ENCODE measurements around the gene RTN4. TPM values are rescaled to one million over a fixed set of nuclear protein-coding genes. Genes with fewer than 3 reads are reported as not detected.

Gene RTN4
- polyA plus RNA-seq, 4 donors, result 98.1 to 291 (median 158) TPM

DNA sequence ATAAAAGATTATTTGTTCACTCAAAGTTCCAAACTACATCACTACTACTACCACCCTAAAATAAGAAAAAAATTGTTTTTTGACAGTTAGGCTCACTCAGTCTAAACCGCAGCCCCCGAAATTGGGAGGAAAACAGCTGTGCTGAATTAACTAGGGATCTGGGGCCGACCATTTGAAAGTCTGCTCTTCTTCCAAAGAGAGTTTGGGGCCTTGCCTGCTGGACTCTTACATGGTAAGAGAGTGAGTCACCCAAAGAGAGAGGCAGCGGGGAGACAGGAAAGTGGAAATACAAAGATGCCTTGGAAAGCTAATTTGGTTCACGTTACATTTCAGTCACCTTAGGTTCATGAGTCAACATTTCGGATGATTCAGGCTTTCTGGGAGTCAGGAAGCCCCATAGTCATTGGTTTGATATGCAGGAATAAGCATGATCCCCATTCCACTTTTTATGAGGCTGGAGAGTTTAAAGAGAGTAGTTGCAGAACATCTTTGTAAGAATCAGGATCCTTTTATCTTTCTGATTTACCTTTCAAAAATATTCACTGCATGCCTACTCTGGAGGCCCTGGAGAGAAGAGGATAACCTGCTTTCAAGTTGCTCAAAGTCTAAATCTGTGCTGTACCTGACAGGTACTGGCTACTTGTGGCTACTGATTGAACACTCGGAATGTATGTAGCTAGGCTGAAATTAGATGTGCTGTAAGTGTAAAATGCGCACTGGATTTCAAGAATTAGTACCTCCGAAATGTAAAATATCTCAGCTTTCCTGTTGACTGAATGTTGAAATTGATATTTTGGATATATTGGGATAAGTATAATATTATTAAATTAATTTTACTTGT lies 995 bp upstream of the RTN4 start:
- FAIRE-seq, result no peak
- WGBS, 3 donors, result 16 to 24% (median 20%) methylated on average over 9 of the region's 9 CpGs

DNA sequence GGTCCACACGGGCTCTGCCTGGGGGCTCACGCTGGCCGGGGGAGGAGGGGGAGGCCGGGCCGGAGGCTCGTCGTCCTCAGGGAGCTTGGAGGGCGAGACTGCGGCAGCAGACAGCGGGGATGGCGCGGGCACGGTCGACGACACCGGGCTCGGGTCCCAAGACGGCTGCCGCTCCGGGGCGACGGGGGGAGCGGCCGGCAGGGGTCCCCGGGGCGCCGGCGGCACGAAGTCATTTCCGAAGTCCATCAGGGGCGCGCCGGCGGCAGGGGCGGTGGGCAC lies 491 bp downstream of the RTN4 start:
- Histone ChIP-seq H3K27me3 (ENCODE audit: control insufficient read depth in 3 of 3, insufficient read depth in 3 of 3, low read length in 3 of 3) (no peaks in the 10 kb centered on the region), H3K27ac (ENCODE audit: low read depth in 1 of 3, low read length in 2 of 3) (peak overlapping the region; percentile 89 to 100 (median 99)), H3K4me3 (ENCODE audit: low read depth in 1 of 3, low read length in 3 of 3) (peak overlapping the region; percentile 89 to 93 (median 92)), H3K9me3 (ENCODE audit: control insufficient read depth in 2 of 2, insufficient read depth in 1 of 2, low read depth in 1 of 2, low read length in 1 of 2) (no peaks in the 10 kb centered on the region), H3K4me1 (ENCODE audit: control insufficient read depth in 3 of 3, insufficient read depth in 2 of 3, low read depth in 1 of 3, low read length in 2 of 3) (peaks cover 0 to 22% (median 18%) of the 10 kb centered on the region in 3 donors), H3K36me3 (ENCODE audit: control insufficient read depth in 3 of 3, insufficient read depth in 2 of 3, low read depth in 1 of 3, low read length in 3 of 3) (peaks cover 0 to 2% (median 0%) of the 10 kb centered on the region in 3 donors)
- FAIRE-seq (no peak), DNase-seq (no peak)
- 0 to 1% (median 0%) methylated on average over 16 to 35 of the region's 35 CpGs for WGBS, 3 donors

More for the DNA sequence above, 995 bp upstream of the RTN4 start:
- Histone ChIP-seq H3K4me1 (ENCODE audit: control insufficient read depth in 3 of 3, insufficient read depth in 2 of 3, low read depth in 1 of 3, low read length in 2 of 3) (peaks cover 0 to 22% (median 11%) of the 10 kb centered on the region in 3 donors), H3K27ac (ENCODE audit: low read depth in 1 of 3, low read length in 2 of 3) (peak overlapping the region; percentile 75 to 100 (median 81)), H3K27me3 (ENCODE audit: control insufficient read depth in 3 of 3, insufficient read depth in 3 of 3, low read length in 3 of 3) (no peaks in the 10 kb centered on the region), H3K4me3 (ENCODE audit: low read depth in 1 of 3, low read length in 3 of 3) (peak overlapping the region in 2 of 3 donors; percentile 75 to 92), H3K9me3 (ENCODE audit: control insufficient read depth in 2 of 2, insufficient read depth in 1 of 2, low read depth in 1 of 2, low read length in 1 of 2) (no peaks in the 10 kb centered on the region), H3K36me3 (ENCODE audit: control insufficient read depth in 3 of 3, insufficient read depth in 2 of 3, low read depth in 1 of 3, low read length in 3 of 3) (peaks cover 0 to 4% (median 0%) of the 10 kb centered on the region in 3 donors)
- DNase-seq, result peak; percentile 55 to 66

GRCh38 chr2:55049043-55049820 lies 1.0 kb downstream of the RTN4 start:
- 0 to 1% (median 0%) methylated on average over 43 to 56 of the region's 56 CpGs for WGBS, 3 donors
- no peaks in the 10 kb centered on the region for H3K9me3 ChIP-seq (ENCODE audit: control insufficient read depth in 2 of 2, insufficient read depth in 1 of 2, low read depth in 1 of 2, low read length in 1 of 2)
- peak overlapping the region; percentile 89 to 93 (median 92) for H3K4me3 ChIP-seq (ENCODE audit: low read depth in 1 of 3, low read length in 3 of 3)
- H3K27me3 ChIP-seq (ENCODE audit: control insufficient read depth in 3 of 3, insufficient read depth in 3 of 3, low read length in 3 of 3), result no peaks in the 10 kb centered on the region
- no peak for FAIRE-seq
- peak; percentile 89 to 93 for DNase-seq
- H3K4me1 ChIP-seq (ENCODE audit: control insufficient read depth in 3 of 3, insufficient read depth in 2 of 3, low read depth in 1 of 3, low read length in 2 of 3), result peaks cover 0 to 22% (median 18%) of the 10 kb centered on the region in 3 donors
- peak overlapping the region; percentile 89 to 100 (median 99) for H3K27ac ChIP-seq (ENCODE audit: low read depth in 1 of 3, low read length in 2 of 3)
- H3K36me3 ChIP-seq (ENCODE audit: control insufficient read depth in 3 of 3, insufficient read depth in 2 of 3, low read depth in 1 of 3, low read length in 3 of 3), result peaks cover 0 to 3% (median 0%) of the 10 kb centered on the region in 3 donors

- DNase-seq (peak in 1 of 2 donors; percentile 54), FAIRE-seq (no peak)
- Histone ChIP-seq H3K4me1 (ENCODE audit: control insufficient read depth in 3 of 3, insufficient read depth in 2 of 3, low read depth in 1 of 3, low read length in 2 of 3) (peaks cover 0 to 22% (median 18%) of the 10 kb centered on the region in 3 donors), H3K27ac (ENCODE audit: low read depth in 1 of 3, low read length in 2 of 3) (peak overlapping the region; percentile 89 to 100 (median 99)), H3K36me3 (ENCODE audit: control insufficient read depth in 3 of 3, insufficient read depth in 2 of 3, low read depth in 1 of 3, low read length in 3 of 3) (peaks cover 0 to 4% (median 0%) of the 10 kb centered on the region in 3 donors), H3K4me3 (ENCODE audit: low read depth in 1 of 3, low read length in 3 of 3) (peak overlapping the region; percentile 89 to 93 (median 92)), H3K27me3 (ENCODE audit: control insufficient read depth in 3 of 3, insufficient read depth in 3 of 3, low read length in 3 of 3) (no peaks in the 10 kb centered on the region), H3K9me3 (ENCODE audit: control insufficient read depth in 2 of 2, insufficient read depth in 1 of 2, low read depth in 1 of 2, low read length in 1 of 2) (no peaks in the 10 kb centered on the region)
- WGBS, 3 donors, result 0 to 1% (median 0%) methylated on average over 16 of the region's 16 CpGs
Measured at GRCh38 chr2:55048508-55049042, 1.7 kb downstream of the RTN4 start.

- Histone ChIP-seq H3K4me1 (ENCODE audit: control insufficient read depth in 3 of 3, insufficient read depth in 2 of 3, low read depth in 1 of 3, low read length in 2 of 3) (peaks cover 0 to 22% (median 18%) of the 10 kb centered on the region in 3 donors), H3K27ac (ENCODE audit: low read depth in 1 of 3, low read length in 2 of 3) (peak overlapping the region in 2 of 3 donors; percentile 33 to 99), H3K36me3 (ENCODE audit: control insufficient read depth in 3 of 3, insufficient read depth in 2 of 3, low read depth in 1 of 3, low read length in 3 of 3) (peaks cover 0 to 4% (median 0%) of the 10 kb centered on the region in 3 donors), H3K4me3 (ENCODE audit: low read depth in 1 of 3, low read length in 3 of 3) (peak overlapping the region in 2 of 3 donors; percentile 40 to 92), H3K9me3 (ENCODE audit: control insufficient read depth in 2 of 2, insufficient read depth in 1 of 2, low read depth in 1 of 2, low read length in 1 of 2) (no peaks in the 10 kb centered on the region), H3K27me3 (ENCODE audit: control insufficient read depth in 3 of 3, insufficient read depth in 3 of 3, low read length in 3 of 3) (no peaks in the 10 kb centered on the region)
- WGBS, 3 donors, result 12 to 18% (median 13%) methylated on average over 9 of the region's 9 CpGs
- FAIRE-seq, result no peak
- peak; percentile 33 to 79 for DNase-seq
Measured at GRCh38 chr2:55047677-55048299, 2.5 kb downstream of the RTN4 start.

GRCh38 chr2:55045780-55046179 lies 4.5 kb downstream of the RTN4 start:
- no peak overlapping the region for H3K4me3 ChIP-seq (ENCODE audit: low read depth in 1 of 3, low read length in 3 of 3)
- FAIRE-seq (no peak), DNase-seq (peak in 1 of 2 donors; percentile 30)
- H3K36me3 ChIP-seq (ENCODE audit: control insufficient read depth in 3 of 3, insufficient read depth in 2 of 3, low read depth in 1 of 3, low read length in 3 of 3), result peaks cover 0 to 4% (median 0%) of the 10 kb centered on the region in 3 donors
- H3K27me3 ChIP-seq (ENCODE audit: control insufficient read depth in 3 of 3, insufficient read depth in 3 of 3, low read length in 3 of 3), result no peaks in the 10 kb centered on the region
- H3K9me3 ChIP-seq (ENCODE audit: control insufficient read depth in 2 of 2, insufficient read depth in 1 of 2, low read depth in 1 of 2, low read length in 1 of 2), result no peaks in the 10 kb centered on the region
- no peak overlapping the region for H3K27ac ChIP-seq (ENCODE audit: low read depth in 1 of 3, low read length in 2 of 3)
- 64 to 68% (median 66%) methylated on average over 6 of the region's 6 CpGs for WGBS, 3 donors
- peaks cover 0 to 14% (median 12%) of the 10 kb centered on the region in 3 donors for H3K4me1 ChIP-seq (ENCODE audit: control insufficient read depth in 3 of 3, insufficient read depth in 2 of 3, low read depth in 1 of 3, low read length in 2 of 3)

DNA sequence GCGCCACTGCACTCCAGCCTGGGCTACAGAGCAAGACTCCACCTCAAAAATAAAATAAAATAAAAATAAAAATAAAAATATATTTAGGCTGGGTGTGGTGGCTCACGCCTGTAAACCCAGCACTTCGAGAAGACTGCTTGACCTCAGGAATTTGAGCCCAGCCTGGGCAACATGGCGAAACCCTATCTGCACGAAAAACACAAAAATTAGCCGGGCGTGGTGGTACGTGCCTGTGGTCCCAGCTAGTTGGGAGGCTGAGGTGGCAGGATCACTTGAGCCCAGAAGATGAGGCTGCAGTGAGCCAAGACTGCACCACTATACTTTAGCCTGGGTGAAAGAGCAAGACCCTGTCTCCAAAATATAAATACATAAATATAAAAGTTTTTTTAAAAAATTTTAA lies 6.4 kb downstream of the RTN4 start:
- Histone ChIP-seq H3K27ac (ENCODE audit: low read depth in 1 of 3, low read length in 2 of 3) (no peak overlapping the region), H3K4me1 (ENCODE audit: control insufficient read depth in 3 of 3, insufficient read depth in 2 of 3, low read depth in 1 of 3, low read length in 2 of 3) (peaks cover 0 to 14% (median 12%) of the 10 kb centered on the region in 3 donors), H3K27me3 (ENCODE audit: control insufficient read depth in 3 of 3, insufficient read depth in 3 of 3, low read length in 3 of 3) (no peaks in the 10 kb centered on the region), H3K4me3 (ENCODE audit: low read depth in 1 of 3, low read length in 3 of 3) (no peak overlapping the region), H3K9me3 (ENCODE audit: control insufficient read depth in 2 of 2, insufficient read depth in 1 of 2, low read depth in 1 of 2, low read length in 1 of 2) (no peaks in the 10 kb centered on the region), H3K36me3 (ENCODE audit: control insufficient read depth in 3 of 3, insufficient read depth in 2 of 3, low read depth in 1 of 3, low read length in 3 of 3) (peaks cover 0 to 4% (median 0%) of the 10 kb centered on the region in 3 donors)
- no peak for DNase-seq
- 95 to 98% (median 95%) methylated on average over 8 of the region's 8 CpGs for WGBS, 3 donors
- FAIRE-seq, result no peak

- FAIRE-seq (no peak), DNase-seq (no peak)
- WGBS, 3 donors, result 63 to 79% (median 71%) methylated on average over 1 of the region's 1 CpG
- H3K27me3 ChIP-seq (ENCODE audit: control insufficient read depth in 3 of 3, insufficient read depth in 3 of 3, low read length in 3 of 3), result no peaks in the 10 kb centered on the region
- H3K4me3 ChIP-seq (ENCODE audit: low read depth in 1 of 3, low read length in 3 of 3), result no peak overlapping the region
- peaks cover 0 to under 1% (median 0%) of the 10 kb centered on the region in 3 donors for H3K4me1 ChIP-seq (ENCODE audit: control insufficient read depth in 3 of 3, insufficient read depth in 2 of 3, low read depth in 1 of 3, low read length in 2 of 3)
- peaks cover 0 to 3% of the 10 kb centered on the region in 2 donors for H3K9me3 ChIP-seq (ENCODE audit: control insufficient read depth in 2 of 2, insufficient read depth in 1 of 2, low read depth in 1 of 2, low read length in 1 of 2)
- no peak overlapping the region for H3K27ac ChIP-seq (ENCODE audit: low read depth in 1 of 3, low read length in 2 of 3)
- peaks cover 0 to 3% (median 0%) of the 10 kb centered on the region in 3 donors for H3K36me3 ChIP-seq (ENCODE audit: control insufficient read depth in 3 of 3, insufficient read depth in 2 of 3, low read depth in 1 of 3, low read length in 3 of 3)
Measured at GRCh38 chr2:55038428-55038827, 11.8 kb downstream of the RTN4 start.
